Stimulated activated CD8-positive, alpha-beta memory T cell treated with anti-CD3 and anti-CD28 coated beads, Interleukin-4, amount 100 ng/mL, for 24 hours (primary cell): ENCODE data around the gene CYTL1.
"Not testable (repeated sequence)": the region's sequence is repeated elsewhere in the genome, so short reads cannot be mapped to it uniquely, and the experiment has no call there.

Source experiments
- DNase-seq: peaks from one replicate; pipeline ENCODE4 v3.0.0-alpha.2; 2020; ENCODE audit warnings: low read depth

Gene CYTL1

DNA sequence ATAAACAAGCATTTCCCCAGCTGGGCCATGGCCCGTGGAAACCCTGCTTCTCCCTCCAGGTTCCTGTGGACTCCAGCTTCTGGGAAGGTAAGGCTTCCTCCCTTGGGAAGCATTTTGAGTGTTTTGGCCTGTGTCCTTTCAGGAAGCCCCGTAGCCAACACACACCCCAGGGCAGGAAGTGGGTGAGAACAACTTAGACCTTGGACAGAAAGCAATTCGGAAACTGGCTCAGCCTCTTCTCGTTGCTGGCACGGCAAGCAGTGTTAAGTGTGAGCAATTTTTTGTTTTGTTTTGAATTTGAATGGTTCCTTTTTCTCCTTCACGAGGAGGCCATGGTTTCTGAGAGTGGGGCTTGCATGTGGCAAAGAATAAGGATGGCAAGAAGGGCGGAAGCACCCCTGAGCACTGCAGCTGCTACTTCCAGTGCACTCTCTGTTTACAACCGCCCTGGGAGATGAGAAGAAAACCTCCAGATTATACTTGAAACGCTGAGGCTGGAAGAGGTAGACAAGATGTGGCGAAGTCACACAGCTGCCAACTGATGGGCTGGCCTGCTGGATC is 14.1 kb upstream of the CYTL1 start:
- DNase-seq, result no peak

DNA sequence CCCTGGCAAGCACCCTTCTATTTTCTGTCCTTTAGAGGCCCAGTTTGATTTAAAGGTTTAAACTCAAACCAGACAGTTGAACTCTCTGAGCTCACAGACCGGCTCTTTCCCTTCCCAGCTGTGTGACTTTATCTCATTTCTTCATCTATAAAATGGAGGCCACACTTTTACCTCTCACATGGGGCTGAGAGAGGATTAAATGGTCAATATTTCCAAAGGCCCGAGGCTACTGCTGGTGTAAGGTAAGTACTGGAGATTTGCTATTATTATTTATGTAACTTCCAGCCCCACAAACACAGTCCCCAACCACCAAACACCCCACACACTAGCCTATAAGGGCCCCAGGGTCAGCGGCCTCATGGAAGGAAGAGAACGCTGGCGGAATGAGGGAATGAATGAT is 13.6 kb upstream of the CYTL1 start:
- no peak for DNase-seq

DNA sequence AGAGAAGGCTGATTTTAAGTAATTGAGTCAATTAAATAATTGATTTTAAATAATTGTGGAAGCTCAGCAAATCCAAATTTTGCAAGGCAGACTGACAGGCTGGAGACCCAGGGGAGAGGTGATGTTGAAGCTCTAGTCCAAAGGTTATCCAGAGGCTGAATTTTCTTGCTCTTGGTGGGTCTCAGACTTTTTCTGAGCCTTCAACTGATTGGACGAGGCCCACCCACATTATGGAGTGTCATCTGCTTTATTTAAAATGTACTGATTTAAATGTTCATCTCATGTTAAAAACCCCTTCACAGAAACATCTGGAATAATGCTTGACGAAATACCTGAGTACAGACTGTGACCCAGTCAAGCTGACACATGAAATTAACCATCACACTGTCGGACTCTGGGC is 11.7 kb upstream of the CYTL1 start:
- no peak for DNase-seq

DNA sequence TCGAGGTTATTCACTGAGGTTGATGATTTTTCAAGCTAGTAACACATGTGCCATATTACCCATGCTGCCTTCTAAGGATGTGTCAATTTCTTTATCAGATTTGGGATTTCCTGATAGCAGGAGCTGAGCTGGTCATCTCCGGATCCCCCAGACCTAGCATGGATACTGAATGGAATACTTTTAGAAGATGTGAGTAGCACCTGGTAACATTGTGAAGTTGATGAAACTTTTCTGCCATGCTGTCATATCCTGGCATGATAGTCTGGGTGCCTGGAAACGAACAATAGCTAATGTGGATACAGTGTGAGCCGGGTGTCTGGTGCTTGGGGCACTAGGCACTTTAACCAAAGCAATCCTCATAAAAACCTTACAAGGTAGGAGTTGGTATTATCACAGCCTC is 11.0 kb upstream of the CYTL1 start:
- no peak for DNase-seq

DNA sequence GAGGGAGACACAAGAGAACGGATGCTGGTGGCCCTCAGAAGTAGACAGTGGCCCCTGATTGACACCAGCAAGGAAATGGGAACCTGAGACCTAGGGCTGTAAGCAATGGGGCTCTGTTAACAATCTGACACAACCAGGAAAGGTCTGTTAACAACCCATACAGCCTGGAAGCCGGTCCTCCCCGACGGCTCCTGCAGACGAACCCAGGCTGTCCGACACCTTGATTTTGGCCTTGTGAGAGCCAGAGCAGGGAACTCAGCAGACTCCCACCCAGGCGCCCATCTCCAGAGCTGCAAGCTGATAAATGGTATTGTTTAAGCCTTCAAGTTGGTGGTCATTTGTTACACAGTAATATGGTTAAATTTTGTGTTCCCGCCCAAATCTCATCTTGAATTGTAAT is 10.2 kb upstream of the CYTL1 start:
- no peak for DNase-seq

GRCh38 chr4:5028480-5028879 is 9.2 kb upstream of the CYTL1 start:
- no peak for DNase-seq

DNA sequence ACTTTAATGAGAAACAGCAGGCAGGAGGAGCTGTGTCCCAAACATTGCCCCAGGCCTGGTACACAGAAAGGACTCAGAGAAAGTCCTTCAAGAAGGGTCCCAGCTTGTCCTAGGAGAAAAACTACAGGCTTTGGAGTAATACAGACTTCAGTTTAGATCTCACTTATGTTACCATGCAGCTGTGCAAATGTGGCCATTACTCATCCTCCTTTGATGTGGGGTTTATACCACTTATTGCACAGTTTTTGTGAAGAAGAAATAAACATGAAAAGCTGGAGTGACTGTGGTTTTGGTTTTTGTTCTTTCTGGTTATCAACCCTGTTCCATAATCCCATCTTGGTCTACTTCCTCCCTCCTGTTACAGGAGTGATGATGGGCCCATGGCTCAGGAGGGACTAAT is 8.1 kb upstream of the CYTL1 start:
- DNase-seq, result no peak

DNA sequence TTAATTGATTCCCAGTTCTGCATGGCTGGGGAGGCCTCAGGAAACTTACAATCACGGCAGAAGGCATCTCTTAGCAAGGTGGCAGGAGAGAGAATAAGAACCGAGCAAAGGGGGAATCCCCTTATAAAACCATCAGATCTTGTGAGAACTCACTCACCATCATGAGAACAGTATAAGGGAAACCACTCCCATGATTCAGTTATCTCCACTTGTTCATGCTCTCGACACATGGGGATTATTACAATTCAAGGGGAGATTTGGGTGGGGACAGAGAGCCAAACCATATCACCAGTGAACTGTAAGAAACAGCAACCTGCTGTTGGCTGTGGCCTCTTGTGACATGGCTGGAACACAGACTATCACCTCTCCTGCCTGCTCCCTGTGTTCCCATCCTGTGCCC is 7.1 kb upstream of the CYTL1 start:
- DNase-seq, result no peak

GRCh38 chr4:5024673-5025072 is 5.4 kb upstream of the CYTL1 start:
- no peak for DNase-seq

GRCh38 chr4:5021546-5021945 is 2.3 kb upstream of the CYTL1 start:
- no peak for DNase-seq

DNA sequence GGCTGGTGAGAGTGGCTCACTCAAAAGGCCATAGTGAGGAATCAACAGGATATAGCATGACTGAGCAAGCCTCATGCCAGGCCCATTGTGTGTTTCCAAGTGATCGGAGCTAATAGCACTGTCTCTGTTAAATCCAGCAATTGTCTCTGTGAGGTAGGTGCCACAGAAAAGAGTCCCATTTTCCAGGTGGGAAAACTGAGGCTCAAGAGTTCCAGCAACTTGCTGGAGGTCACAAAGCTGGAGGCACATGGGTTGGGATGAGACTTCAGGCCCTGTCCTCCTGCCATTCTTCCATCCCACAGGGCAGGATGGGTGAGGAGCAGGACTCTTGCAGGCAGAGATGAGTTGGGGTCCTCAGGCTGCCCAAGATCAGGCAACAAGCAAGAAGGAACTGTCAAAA is 1.1 kb upstream of the CYTL1 start:
- no peak for DNase-seq

DNA sequence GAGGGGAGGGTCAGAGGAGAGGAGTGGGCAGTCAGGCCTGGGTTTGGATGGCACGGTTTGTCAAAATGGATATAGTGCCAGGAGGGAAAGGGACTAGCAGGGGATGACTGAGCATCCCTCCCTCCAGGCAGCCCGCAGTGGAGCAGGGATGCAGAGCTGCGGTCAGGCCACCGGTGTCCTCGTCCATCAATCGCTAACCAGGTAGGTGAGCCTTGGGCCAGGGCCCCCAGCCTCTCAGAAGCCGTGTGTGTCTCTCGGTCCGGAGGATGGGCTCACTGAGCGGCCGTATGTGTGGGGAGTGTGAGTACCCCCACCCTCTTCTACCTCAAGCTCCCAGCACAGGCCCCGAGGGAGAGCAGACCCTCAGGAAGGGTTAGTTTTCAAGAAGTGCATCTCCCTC is 538 bp upstream of the CYTL1 start:
- DNase-seq, result no peak

DNA sequence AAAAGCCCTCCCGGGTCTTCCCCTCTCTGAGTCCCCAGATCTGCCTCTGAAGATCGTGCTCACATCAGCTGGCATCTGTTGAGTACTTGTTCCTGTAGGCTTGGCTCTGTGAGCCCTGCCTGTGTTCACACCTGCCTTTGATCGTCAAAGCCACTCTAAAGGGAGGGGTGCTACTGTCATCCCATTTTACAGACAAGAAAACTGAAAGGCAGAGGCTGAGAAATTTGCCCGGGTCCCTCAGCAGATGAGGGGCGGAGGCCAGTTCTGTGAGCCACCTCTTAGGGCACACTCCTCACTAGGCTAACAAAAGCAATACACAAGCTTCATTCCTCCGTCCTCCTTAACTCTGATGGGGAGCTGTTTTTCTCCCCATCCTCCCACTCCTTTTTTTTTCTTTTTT is 655 bp downstream of the CYTL1 start:
- DNase-seq, result no peak

DNA sequence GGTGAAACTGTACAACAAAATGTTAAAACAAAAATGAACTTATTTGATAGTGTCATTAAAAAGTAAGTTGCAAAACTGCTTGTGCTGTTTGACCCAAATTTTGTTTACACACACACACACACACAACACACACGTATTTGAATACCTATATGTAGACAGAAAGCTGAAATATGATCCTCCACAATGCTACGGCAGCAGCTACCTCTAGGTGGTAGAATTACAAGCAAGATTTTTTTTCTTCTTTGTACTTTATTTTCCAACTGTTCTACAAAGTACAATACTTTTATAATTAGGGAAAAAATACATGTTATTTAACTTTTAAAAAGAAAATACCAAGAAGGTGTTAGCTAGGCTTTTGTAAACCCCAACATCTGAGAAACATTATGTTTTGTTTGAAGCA is 1.2 kb downstream of the CYTL1 start:
- no peak for DNase-seq

DNA sequence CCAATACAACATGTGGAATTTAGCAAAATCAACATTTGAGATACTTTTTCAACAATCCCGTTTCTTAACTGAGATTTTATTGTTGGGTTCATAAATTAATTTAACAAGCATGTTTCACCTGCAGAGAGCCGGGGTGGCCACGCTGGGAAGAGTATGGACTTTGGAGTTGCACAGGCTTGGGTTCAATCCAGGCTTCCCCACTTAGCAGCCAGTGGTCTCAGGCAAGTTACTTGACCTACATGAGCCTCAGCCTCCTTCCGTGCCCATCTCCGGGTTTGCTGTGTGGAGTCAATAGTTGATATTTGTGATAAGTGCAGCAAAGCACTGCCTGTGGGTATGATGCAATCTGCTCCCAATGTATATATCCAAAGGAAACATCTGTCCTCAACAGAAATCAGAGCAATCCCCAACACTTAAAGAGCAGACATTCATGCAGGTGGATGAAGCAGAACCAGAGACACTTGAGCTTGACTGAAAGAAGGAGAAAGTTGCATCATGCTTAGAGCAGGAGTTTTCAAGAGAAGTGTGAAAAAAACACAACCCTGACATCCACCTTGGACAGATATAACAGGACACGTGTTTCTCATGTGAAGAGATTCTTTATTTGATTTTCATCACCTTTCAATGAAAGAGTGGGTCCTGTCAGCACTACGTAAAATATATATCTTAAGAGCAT is 5.1 kb downstream of the CYTL1 start:
- DNase-seq, result no peak

DNA sequence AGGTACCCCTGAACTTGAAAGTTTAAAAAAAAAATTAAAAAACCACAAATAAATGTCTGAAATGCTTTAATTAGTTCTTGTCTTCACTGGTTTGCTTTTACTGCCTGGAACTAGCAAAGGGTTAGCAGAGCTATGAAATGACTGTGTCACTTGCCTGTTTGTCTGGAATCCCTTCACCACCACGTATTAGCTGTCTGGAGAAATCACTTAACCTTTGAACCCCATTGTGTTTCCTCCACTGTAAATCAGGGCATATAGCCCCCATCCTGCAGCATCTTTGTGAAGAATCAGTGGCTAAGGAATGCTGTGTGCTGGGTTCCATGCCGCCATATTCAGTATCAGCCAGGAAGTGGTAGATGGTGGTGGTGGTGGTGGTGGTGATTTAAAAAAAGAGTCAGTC is 6.3 kb downstream of the CYTL1 start:
- no peak for DNase-seq

DNA sequence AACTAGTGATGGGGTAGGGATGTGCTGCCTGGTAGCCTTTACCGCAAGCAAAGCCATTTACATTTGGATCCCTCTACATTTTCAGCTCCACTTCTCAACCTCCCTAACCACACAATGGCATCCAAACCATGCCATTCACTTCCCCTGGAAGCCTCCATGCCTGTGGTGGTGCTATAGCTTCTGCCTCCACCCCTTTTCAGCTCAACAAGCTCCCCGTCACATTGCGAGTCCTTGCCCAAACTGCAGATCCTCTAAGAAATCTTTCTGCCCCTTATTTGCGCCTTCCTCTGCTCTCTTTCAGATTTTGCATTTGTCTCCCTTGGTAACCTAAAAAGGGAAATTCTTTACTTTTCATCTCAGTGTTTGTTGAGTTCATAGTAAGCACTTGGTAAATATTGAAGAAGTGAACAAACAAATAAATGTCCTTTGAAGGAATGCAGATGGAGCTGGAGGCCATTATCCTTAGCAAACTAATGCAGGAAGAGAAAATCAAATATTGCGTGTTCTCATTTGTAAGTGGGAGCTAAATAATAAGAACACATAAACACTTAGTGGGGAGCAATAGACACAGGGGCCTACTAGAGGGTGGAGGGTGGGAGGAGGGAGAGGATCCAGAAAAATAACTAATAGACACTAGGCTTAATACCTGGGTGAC is 6.9 kb downstream of the CYTL1 start:
- no peak for DNase-seq

DNA sequence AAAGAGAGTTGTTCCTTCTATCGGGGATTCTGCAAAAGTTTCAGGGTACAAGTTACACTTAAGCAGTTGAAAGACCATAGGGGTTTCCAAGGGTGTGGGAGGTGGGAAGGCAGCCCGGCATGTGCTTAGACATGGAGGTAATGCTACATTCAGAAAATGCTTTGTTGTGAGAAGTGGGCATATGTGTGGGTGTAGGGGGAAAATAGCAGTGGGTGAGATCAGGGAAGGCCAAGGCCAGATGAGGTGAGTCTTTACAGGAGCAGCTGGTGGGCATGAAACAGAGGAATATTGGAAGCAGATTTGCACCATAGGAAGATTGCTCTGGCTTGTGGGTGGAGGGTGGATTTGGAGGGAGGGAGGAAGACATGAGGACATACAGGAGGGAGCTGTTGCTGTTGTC is 8.3 kb downstream of the CYTL1 start:
- no peak for DNase-seq

DNA sequence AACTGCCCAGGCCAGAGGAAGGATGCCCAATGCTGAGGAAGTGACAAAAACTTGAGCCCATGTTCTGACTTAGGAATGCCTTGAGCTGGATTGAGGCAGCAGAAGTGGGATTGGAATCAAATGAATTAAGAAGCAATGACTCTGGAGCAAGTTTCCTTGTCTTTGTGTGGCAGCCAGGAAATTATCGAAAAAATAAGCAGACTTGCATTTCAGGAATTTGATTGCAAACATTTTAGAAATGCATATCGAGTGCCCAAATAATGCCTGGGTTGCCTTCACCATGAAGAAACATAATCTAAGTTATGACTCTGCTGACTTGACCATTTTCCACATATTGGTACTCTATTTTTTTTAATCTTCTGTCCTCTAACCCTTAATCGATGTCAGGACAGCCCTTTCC is 9.5 kb downstream of the CYTL1 start:
- no peak for DNase-seq

DNA sequence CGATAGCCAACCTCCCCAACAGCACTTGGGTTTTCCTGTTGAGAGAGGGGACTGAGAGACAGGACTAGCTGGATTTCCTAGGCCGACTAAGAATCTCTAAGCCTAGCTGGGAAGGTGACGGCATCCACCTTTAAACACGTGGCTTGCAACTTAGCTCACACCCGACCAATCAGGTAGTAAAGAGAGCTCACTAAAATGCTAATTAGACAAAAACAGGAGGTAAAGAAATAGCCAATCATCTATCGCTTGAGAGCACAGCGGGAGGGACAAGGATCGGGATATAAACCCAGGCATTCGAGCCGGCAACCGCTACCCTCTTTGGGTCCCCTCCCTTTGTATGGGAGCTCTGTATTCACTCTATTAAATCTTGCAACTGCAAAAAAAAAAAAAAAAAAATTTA is 12.3 kb downstream of the CYTL1 start:
- not testable (repeated sequence) for DNase-seq

DNA sequence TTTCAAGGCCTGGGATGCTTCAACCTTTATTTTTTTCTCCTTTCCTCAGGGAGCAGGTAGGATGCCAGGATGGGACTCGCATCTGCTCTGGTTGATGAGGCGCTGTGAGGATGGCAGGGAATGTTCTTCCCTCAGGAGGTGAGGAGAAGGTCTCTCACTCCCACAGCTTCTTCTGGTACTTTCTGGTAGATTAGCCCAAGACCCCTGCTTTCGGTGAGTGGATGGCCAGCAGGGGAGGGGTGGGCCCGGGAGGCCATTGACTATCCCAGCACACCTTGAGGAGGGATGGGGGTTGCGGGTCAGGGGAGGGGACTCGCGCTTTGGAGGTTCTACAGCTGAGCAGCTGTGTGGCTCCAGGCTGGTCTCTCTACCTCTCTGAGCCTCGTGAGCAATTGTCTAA is 14.8 kb downstream of the CYTL1 start:
- no peak for DNase-seq

- no peak for DNase-seq
These were observed 15.3 kb downstream of the CYTL1 start for GRCh38 chr4:5003918-5004317.

DNA sequence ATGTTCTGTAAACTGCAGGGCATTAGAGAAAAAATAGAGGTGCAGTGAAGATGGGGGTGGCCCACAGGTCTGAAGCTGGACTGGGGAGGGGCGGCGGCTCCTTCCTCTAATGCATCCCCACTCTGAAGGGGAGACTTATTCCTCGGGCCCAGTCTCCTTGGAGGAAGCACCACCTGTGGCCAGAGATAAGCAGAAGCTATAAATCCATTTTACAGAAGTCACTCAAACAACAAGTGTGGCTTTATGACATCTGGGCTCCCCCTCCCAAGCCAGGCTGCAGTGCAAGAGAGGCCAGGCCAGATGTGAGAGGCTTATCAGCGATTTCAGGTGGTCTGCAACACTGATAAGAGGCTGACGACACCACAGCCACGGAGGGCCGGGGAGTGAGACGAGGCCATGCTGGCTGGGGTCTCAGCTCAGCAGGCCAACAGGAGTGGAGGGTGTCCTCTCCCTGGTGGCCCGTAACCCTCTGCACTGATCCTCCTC is 15.8 kb downstream of the CYTL1 start:
- DNase-seq, result no peak

GRCh38 chr4:5001641-5002040 is 17.6 kb downstream of the CYTL1 start:
- DNase-seq, result not testable (repeated sequence)
